H1 (cell line): ENCODE data around the gene FADD. TPM values are rescaled to one million over a fixed set of nuclear protein-coding genes. Genes with fewer than 3 reads are reported as not detected.

Source experiments
- polyA plus RNA-seq, 7 experiments: library from polyadenylated mRNA; depleted of rRNA in 3 of 7; stranded (reverse) in 5 of 7; unstranded in 2 of 7; fragments of >200 nt in 5 of 7; fragments of 200-250 nt in 2 of 7; gene quantifications; 1 replicate in 5 of 7; 2 replicates in 1 of 7; 4 replicates in 1 of 7; pipeline versions ENCODE4 v1.2.1 to v1.2.3, GENCODE V29; 2011 to 2013; ENCODE audit warnings: missing spikeins in 2 of 7, mixed read lengths in 2 of 7
- total RNA-seq: library from RNA; stranded (reverse); fragmentation: NEBNext Ultra II Directional; extraction: Animal tissue kit (Norgen Biotek cat#: 25700); gene quantifications from 2 replicates; pipeline ENCODE4 v1.2.1, GENCODE V29; 2021
- TF ChIP-seq, protein P1 (sequence below): fragments of 300-600 bp; sonication (generic); IDR thresholded peaks from 2 replicates; pipeline ENCODE4 v1.7.1; 2012; ENCODE audit warnings: low read length, moderate library complexity, mild to moderate bottlenecking, inconsistent platforms; ENCODE audit not compliant: insufficient replicate concordance

The FADD gene
- total and polyA plus RNA-seq, 2 of the 8 experiments (the other 6 are each of a cell fraction or from before 2014, with no cell fraction given), result 29.0 to 43.9 TPM

DNA sequence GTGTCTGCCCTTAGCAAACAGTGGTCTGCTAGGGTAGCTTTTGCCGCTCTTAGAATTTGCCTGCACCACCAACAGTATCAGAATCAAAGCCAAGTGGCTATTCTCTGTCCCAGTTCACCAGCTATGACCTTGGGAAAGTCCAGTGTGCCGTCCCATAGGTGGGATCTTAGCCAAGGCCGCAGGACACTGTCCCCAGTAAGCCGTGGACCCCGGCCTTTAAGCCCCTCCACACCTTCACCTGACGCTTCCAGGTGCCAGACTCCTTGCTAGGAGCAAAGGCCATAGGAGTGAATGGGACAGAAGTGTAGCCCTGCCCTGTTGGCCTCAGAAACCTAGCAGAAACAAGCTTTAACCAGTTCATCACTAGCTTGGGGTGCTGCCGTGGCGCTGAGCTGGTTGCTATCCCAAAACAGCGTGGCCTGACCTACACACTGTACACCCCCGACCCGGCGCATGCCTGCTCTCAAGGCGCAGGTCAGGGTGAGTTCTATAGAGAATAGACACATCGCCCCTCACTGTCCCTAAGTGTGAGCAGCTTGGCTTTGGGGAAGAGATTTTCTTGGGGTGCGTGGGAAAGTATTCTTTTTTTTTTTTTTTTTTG, 4.5 kb downstream of the FADD start (continued):
- TF ChIP-seq, protein P1, sequence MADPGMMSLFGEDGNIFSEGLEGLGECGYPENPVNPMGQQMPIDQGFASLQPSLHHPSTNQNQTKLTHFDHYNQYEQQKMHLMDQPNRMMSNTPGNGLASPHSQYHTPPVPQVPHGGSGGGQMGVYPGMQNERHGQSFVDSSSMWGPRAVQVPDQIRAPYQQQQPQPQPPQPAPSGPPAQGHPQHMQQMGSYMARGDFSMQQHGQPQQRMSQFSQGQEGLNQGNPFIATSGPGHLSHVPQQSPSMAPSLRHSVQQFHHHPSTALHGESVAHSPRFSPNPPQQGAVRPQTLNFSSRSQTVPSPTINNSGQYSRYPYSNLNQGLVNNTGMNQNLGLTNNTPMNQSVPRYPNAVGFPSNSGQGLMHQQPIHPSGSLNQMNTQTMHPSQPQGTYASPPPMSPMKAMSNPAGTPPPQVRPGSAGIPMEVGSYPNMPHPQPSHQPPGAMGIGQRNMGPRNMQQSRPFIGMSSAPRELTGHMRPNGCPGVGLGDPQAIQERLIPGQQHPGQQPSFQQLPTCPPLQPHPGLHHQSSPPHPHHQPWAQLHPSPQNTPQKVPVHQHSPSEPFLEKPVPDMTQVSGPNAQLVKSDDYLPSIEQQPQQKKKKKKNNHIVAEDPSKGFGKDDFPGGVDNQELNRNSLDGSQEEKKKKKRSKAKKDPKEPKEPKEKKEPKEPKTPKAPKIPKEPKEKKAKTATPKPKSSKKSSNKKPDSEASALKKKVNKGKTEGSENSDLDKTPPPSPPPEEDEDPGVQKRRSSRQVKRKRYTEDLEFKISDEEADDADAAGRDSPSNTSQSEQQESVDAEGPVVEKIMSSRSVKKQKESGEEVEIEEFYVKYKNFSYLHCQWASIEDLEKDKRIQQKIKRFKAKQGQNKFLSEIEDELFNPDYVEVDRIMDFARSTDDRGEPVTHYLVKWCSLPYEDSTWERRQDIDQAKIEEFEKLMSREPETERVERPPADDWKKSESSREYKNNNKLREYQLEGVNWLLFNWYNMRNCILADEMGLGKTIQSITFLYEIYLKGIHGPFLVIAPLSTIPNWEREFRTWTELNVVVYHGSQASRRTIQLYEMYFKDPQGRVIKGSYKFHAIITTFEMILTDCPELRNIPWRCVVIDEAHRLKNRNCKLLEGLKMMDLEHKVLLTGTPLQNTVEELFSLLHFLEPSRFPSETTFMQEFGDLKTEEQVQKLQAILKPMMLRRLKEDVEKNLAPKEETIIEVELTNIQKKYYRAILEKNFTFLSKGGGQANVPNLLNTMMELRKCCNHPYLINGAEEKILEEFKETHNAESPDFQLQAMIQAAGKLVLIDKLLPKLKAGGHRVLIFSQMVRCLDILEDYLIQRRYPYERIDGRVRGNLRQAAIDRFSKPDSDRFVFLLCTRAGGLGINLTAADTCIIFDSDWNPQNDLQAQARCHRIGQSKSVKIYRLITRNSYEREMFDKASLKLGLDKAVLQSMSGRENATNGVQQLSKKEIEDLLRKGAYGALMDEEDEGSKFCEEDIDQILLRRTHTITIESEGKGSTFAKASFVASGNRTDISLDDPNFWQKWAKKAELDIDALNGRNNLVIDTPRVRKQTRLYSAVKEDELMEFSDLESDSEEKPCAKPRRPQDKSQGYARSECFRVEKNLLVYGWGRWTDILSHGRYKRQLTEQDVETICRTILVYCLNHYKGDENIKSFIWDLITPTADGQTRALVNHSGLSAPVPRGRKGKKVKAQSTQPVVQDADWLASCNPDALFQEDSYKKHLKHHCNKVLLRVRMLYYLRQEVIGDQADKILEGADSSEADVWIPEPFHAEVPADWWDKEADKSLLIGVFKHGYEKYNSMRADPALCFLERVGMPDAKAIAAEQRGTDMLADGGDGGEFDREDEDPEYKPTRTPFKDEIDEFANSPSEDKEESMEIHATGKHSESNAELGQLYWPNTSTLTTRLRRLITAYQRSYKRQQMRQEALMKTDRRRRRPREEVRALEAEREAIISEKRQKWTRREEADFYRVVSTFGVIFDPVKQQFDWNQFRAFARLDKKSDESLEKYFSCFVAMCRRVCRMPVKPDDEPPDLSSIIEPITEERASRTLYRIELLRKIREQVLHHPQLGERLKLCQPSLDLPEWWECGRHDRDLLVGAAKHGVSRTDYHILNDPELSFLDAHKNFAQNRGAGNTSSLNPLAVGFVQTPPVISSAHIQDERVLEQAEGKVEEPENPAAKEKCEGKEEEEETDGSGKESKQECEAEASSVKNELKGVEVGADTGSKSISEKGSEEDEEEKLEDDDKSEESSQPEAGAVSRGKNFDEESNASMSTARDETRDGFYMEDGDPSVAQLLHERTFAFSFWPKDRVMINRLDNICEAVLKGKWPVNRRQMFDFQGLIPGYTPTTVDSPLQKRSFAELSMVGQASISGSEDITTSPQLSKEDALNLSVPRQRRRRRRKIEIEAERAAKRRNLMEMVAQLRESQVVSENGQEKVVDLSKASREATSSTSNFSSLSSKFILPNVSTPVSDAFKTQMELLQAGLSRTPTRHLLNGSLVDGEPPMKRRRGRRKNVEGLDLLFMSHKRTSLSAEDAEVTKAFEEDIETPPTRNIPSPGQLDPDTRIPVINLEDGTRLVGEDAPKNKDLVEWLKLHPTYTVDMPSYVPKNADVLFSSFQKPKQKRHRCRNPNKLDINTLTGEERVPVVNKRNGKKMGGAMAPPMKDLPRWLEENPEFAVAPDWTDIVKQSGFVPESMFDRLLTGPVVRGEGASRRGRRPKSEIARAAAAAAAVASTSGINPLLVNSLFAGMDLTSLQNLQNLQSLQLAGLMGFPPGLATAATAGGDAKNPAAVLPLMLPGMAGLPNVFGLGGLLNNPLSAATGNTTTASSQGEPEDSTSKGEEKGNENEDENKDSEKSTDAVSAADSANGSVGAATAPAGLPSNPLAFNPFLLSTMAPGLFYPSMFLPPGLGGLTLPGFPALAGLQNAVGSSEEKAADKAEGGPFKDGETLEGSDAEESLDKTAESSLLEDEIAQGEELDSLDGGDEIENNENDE, result no peak
- TF ChIP-seq, all 59 proteins: peak for 0
